ENCODE results near the gene KMO. TPM values are rescaled to one million over a fixed set of nuclear protein-coding genes. Genes with fewer than 3 reads are reported as not detected.

Gene KMO
- total and polyA plus RNA-seq, 2 of the 13 experiments (the other 11 are each of a cell fraction or from before 2014, with no cell fraction given), result 0.01 TPM; not detected in 1

GRCh38 chr1:241525026-241525425 is 7.2 kb upstream of the KMO start (continued):
- TF ChIP-seq RBM22 (optimal IDR thresholded peaks at IDR 0.05; ENCODE audit: low read length), result no peak
- no peak for TF ChIP-seq STAG1 (CRISPR knock-in tag; IDR thresholded peaks at IDR 0.05)
- TF ChIP-seq MYNN (CRISPR knock-in tag; IDR thresholded peaks at IDR 0.05; ENCODE audit: low read depth), result no peak
- TF ChIP-seq ZNF788 (CRISPR knock-in tag; IDR thresholded peaks at IDR 0.05; ENCODE audit: borderline replicate concordance), result no peak
- no peak for TF ChIP-seq PCBP1 (IDR thresholded peaks at IDR 0.05; ENCODE audit: borderline replicate concordance, low read depth, low read length)
- TF ChIP-seq TCF12 (IDR thresholded peaks at IDR 0.05), result no peak
- no peak for TF ChIP-seq TCF12 (CRISPR knock-in tag; IDR thresholded peaks at IDR 0.05)
- TF ChIP-seq HBP1 (CRISPR knock-in tag; IDR thresholded peaks at IDR 0.05; ENCODE audit: low read depth), result no peak
- TF ChIP-seq ZNF468 (CRISPR knock-in tag; IDR thresholded peaks at IDR 0.05), result no peak
- TF ChIP-seq ZNF362 (CRISPR knock-in tag; IDR thresholded peaks at IDR 0.05; ENCODE audit: borderline replicate concordance), result no peak
- no peak for TF ChIP-seq ZNF567 (CRISPR knock-in tag; IDR thresholded peaks at IDR 0.05; ENCODE audit: borderline replicate concordance)

- H3K4me3 ChIP-seq (replicated peaks in 1 of 3; ENCODE audit: insufficient read depth in 1 of 3, low read depth in 2 of 3, low read length in 3 of 3), result no peak overlapping the region
- H2AFZ ChIP-seq (ENCODE audit: low read length), result no peak overlapping the region
- BruUV-seq (replicated peaks), result no TSS peak
- no peaks in the 10 kb centered on the region for H3K9me3 ChIP-seq (ENCODE audit: low read length)
- H3K27me3 ChIP-seq (ENCODE audit: control insufficient read depth in 1 of 2, insufficient read depth in 2 of 2, low read length in 2 of 2), result no peaks in the 10 kb centered on the region; a peak in 1 of 5 replicates
- no peaks in the 10 kb centered on the region for H4K20me1 ChIP-seq (ENCODE audit: insufficient read depth, low read length)
- intact Hi-C loops (cut with micrococcal nuclease; ENCODE audit: unreplicated experiment) (no loop called here), in situ Hi-C loops (cut with HindIII; ENCODE audit: extremely low pct_ligation_motif_present, low pct_unique_long_range_greater_than_20kb) (loop anchor here (10.0 to 25.0 kb wide), 2 partner anchors 108 to 460 kb away; partner anchors contain the start of gene MAP1LC3C)
- 47% methylated on average over 3 of the region's 3 CpGs for WGBS (ENCODE audit: low lambda C conversion rate)
- no peak overlapping the region for H3K4me2 ChIP-seq (ENCODE audit: low read depth, low read length)
- H3K27ac ChIP-seq (ENCODE audit: extremely low read length, insufficient read depth, low read length), result no peak overlapping the region
- ChIA-PET CTCF (ENCODE audit: low intra/inter-chr PET ratio, low total read pairs) (no interaction called here), POLR2A (no interaction called here)
- peaks cover 10% of the 10 kb centered on the region for H3K4me1 ChIP-seq (ENCODE audit: insufficient read depth, low read length)
- H3K79me2 ChIP-seq (ENCODE audit: insufficient read depth, low read length), result no peaks in the 10 kb centered on the region
- ATAC-seq, result no peak
- no peaks in the 10 kb centered on the region for H3K36me3 ChIP-seq (replicated peaks in 1 of 2; ENCODE audit: control insufficient read depth in 1 of 2, insufficient read depth in 2 of 2, low read length in 2 of 2)
- no peak for FAIRE-seq
- H3K9ac ChIP-seq (ENCODE audit: insufficient read depth, low read depth, low read length), result no peak overlapping the region
- no peak for DNase-seq (ENCODE audit: low spot score)
- TF ChIP-seq ZNF432 (CRISPR knock-in tag; IDR thresholded peaks at IDR 0.05; ENCODE audit: borderline replicate concordance) (no peak), ZNF850 (CRISPR knock-in tag; conservative IDR thresholded peaks at IDR 0.05) (no peak), MBNL3 (CRISPR knock-in tag; conservative IDR thresholded peaks at IDR 0.05) (no peak), ZNF282 (IDR thresholded peaks at IDR 0.05; ENCODE audit: partially characterized antibody) (no peak), ZNF768 (CRISPR knock-in tag; IDR thresholded peaks at IDR 0.05) (no peak), MIER2 (CRISPR knock-in tag; IDR thresholded peaks at IDR 0.05) (no peak), ATF1 (CRISPR knock-in tag; IDR thresholded peaks at IDR 0.05) (no peak)
- TF ChIP-seq, protein P1, sequence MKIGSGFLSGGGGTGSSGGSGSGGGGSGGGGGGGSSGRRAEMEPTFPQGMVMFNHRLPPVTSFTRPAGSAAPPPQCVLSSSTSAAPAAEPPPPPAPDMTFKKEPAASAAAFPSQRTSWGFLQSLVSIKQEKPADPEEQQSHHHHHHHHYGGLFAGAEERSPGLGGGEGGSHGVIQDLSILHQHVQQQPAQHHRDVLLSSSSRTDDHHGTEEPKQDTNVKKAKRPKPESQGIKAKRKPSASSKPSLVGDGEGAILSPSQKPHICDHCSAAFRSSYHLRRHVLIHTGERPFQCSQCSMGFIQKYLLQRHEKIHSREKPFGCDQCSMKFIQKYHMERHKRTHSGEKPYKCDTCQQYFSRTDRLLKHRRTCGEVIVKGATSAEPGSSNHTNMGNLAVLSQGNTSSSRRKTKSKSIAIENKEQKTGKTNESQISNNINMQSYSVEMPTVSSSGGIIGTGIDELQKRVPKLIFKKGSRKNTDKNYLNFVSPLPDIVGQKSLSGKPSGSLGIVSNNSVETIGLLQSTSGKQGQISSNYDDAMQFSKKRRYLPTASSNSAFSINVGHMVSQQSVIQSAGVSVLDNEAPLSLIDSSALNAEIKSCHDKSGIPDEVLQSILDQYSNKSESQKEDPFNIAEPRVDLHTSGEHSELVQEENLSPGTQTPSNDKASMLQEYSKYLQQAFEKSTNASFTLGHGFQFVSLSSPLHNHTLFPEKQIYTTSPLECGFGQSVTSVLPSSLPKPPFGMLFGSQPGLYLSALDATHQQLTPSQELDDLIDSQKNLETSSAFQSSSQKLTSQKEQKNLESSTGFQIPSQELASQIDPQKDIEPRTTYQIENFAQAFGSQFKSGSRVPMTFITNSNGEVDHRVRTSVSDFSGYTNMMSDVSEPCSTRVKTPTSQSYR (CRISPR knock-in tag; IDR thresholded peaks at IDR 0.05; ENCODE audit: borderline replicate concordance), result no peak
- TF ChIP-seq, protein P2, sequence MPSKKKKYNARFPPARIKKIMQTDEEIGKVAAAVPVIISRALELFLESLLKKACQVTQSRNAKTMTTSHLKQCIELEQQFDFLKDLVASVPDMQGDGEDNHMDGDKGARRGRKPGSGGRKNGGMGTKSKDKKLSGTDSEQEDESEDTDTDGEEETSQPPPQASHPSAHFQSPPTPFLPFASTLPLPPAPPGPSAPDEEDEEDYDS (CRISPR knock-in tag; IDR thresholded peaks at IDR 0.05), result no peak
Observed at GRCh38 chr1:241527146-241527545, 5.0 kb upstream of the KMO start.

All from HepG2 (cell line).